B cell (primary cell): Measurements from ENCODE around the gene COTL1. TPM values are rescaled to one million over a fixed set of nuclear protein-coding genes. Genes with fewer than 3 reads are reported as not detected.

ENCODE experiments used
- ATAC-seq: fragments of 200-7000 bp; cut with Tn5 transposase; one replicate; pipeline ENCODE4 v1.10.0; 2021; ENCODE audit warnings: low read depth, mild to moderate bottlenecking, moderate number of reproducible peaks, moderate library complexity
- CTCF ChIA-PET: fragments of 350-600 bp; sonication (Branson Sonifier 250); formaldehyde crosslinking; loops from one replicate; lab custom pipeline; 2021; ENCODE audit warnings: antibody characterized with exemption, inconsistent platforms; lab: Charles Lee
- POLR2A ChIA-PET: fragments of 350-600 bp; sonication (Branson Sonifier 250); formaldehyde crosslinking; loops from one replicate; lab custom pipeline; 2021; ENCODE audit warnings: antibody characterized with exemption; lab: Charles Lee
- DNase-seq: peaks from one replicate; pipeline ENCODE4 v3.0.0; 2013
- H2AFZ ChIP-seq: 2 replicates; pipeline ENCODE4 v1.6.1; 2012; ENCODE audit warnings: mild to moderate bottlenecking, low read depth, low read length; ENCODE audit not compliant: insufficient read depth, poor library complexity, severe bottlenecking
- H3K27ac ChIP-seq, 2 donors: 1 replicate in 1 of 2; 2 replicates in 1 of 2; pipeline ENCODE4 v1.5.1; 2012 to 2013; ENCODE audit warnings: low read length in 2 of 2, mild to moderate bottlenecking in 2 of 2, moderate library complexity in 1 of 2
- H3K27me3 ChIP-seq, 4 experiments: fragments of 200-600 bp in 1 of 4; sonication (generic) in 1 of 4; replicated peaks in 1 of 4; 1 replicate in 2 of 4; 2 replicates in 2 of 4; pipeline versions ENCODE4 v1.6.1 to v1.7.0; 2013 to 2016; ENCODE audit warnings: low read length in 3 of 4, mild to moderate bottlenecking in 2 of 4, mixed read lengths in 1 of 4, moderate library complexity in 1 of 4; ENCODE audit not compliant: insufficient read depth in 4 of 4, control insufficient read depth in 3 of 4; ENCODE audit errors: control extremely low read depth in 1 of 4
- H3K36me3 ChIP-seq, 2 experiments: replicated peaks in 1 of 2; 1 replicate in 1 of 2; 2 replicates in 1 of 2; pipeline versions ENCODE4 v1.6.1 to v1.7.1; 2013; ENCODE audit warnings: low read length in 1 of 2; ENCODE audit not compliant: insufficient read depth in 2 of 2, control insufficient read depth in 1 of 2; ENCODE audit errors: control extremely low read depth in 1 of 2, extremely low read depth in 1 of 2
- H3K4me1 ChIP-seq, 2 donors: fragments of 200-600 bp in 1 of 2; sonication (generic) in 1 of 2; 1 replicate in 1 of 2; 2 replicates in 1 of 2; pipeline versions ENCODE4 v1.5.1 to v1.6.1; 2013 to 2017; ENCODE audit warnings: low read length in 2 of 2; ENCODE audit not compliant: control insufficient read depth in 2 of 2, insufficient read depth in 2 of 2
- H3K4me2 ChIP-seq: replicated peaks from 2 replicates; pipeline ENCODE3; 2012; ENCODE audit warnings: mild to moderate bottlenecking, low read depth, low read length; ENCODE audit not compliant: poor library complexity, severe bottlenecking
- H3K4me3 ChIP-seq, 5 experiments: fragments of 200-600 bp in 1 of 5; sonication (generic) in 1 of 5; 1 replicate in 3 of 5; 2 replicates in 2 of 5; pipeline versions ENCODE4 v1.5.1 to v1.7.0; 2011 to 2016; ENCODE audit warnings: low read length in 4 of 5, mild to moderate bottlenecking in 4 of 5, low read depth in 2 of 5, control low read depth in 1 of 5, moderate library complexity in 1 of 5; ENCODE audit not compliant: insufficient read depth in 1 of 5; ENCODE audit errors: control extremely low read depth in 1 of 5, extremely low read depth in 1 of 5
- H3K79me2 ChIP-seq: fragments of 200-600 bp; sonication (generic); one replicate; pipeline ENCODE4 v1.6.0; 2016; ENCODE audit warnings: low read length; ENCODE audit not compliant: control insufficient read depth, insufficient read depth
- H3K9ac ChIP-seq: fragments of 200-600 bp; sonication (generic); 2 replicates; pipeline ENCODE4 v1.6.1; 2017; ENCODE audit warnings: mild to moderate bottlenecking, low read length, moderate library complexity
- H3K9me3 ChIP-seq, 3 donors: one replicate each; pipeline versions ENCODE4 v1.6.1 to v1.7.1; 2013; ENCODE audit warnings: low read length in 2 of 3; ENCODE audit not compliant: control insufficient read depth in 2 of 3, insufficient read depth in 1 of 3; ENCODE audit errors: control extremely low read depth in 1 of 3
- H4K20me1 ChIP-seq: 2 replicates; pipeline ENCODE4 v1.6.0; 2012; ENCODE audit warnings: mild to moderate bottlenecking, low read length; ENCODE audit not compliant: insufficient read depth, control insufficient read depth, poor library complexity, severe bottlenecking
- H3K27ac Mint-ChIP-seq: one replicate; pipeline ENCODE4 v1.8.0; 2021; ENCODE audit warnings: mixed read lengths
- H3K27me3 Mint-ChIP-seq: one replicate; pipeline ENCODE4 v1.8.0; 2021; ENCODE audit warnings: mixed read lengths
- H3K4me1 Mint-ChIP-seq: one replicate; pipeline ENCODE4 v1.8.0; 2021; ENCODE audit warnings: mixed read lengths
- H3K4me3 Mint-ChIP-seq: one replicate; pipeline ENCODE4 v1.8.0; 2021; ENCODE audit warnings: mixed read lengths
- H3K9me3 Mint-ChIP-seq: one replicate; pipeline ENCODE4 v1.8.0; 2022; ENCODE audit warnings: mixed read lengths; ENCODE audit not compliant: insufficient read depth
- EZH2 ChIP-seq: IDR thresholded peaks from 2 replicates; pipeline ENCODE4 v1.6.1; 2012; ENCODE audit warnings: borderline replicate concordance, low read depth, mild to moderate bottlenecking, moderate library complexity, low read length; ENCODE audit not compliant: insufficient read depth, poor library complexity, severe bottlenecking
- WGBS: methylation state at CpG from one replicate; pipeline ENCODE4 v1.1.5; 2013; ENCODE audit warnings: missing lambda C conversion rate; ENCODE audit not compliant: insufficient coverage; 5-methylcytosine and 5-hydroxymethylcytosine counted together
- intact Hi-C: fragments of 100-400 bp; cut with micrococcal nuclease; formaldehyde crosslinking; loops from one replicate; pipeline ENCODE4 v1.10.0; 2022
- polyA plus RNA-seq: library from polyadenylated mRNA; depleted of rRNA; stranded (reverse); fragments of >200 nt; gene quantifications from 2 replicates; pipeline ENCODE4 v1.2.3, GENCODE V29; 2012
- total RNA-seq, 2 donors: library from RNA; stranded (reverse); fragments of 120-200 nt in 1 of 2; gene quantifications; 1 replicate in 1 of 2; 2 replicates in 1 of 2; pipeline versions ENCODE4 v1.2.3 to v1.2.4, GENCODE V29; 2013 to 2022
- TF ChIP-seq, protein P1 (sequence below): fragments of 200-600 bp; IDR thresholded peaks from one replicate; pipeline ENCODE4 v1.8.0; 2022; ENCODE audit warnings: antibody characterized with exemption, mild to moderate bottlenecking

The COTL1 gene
- total and polyA plus RNA-seq, 2 donors (not counting 1 experiment from before 2014, with no cell fraction given) = 158 to 264 TPM

DNA sequence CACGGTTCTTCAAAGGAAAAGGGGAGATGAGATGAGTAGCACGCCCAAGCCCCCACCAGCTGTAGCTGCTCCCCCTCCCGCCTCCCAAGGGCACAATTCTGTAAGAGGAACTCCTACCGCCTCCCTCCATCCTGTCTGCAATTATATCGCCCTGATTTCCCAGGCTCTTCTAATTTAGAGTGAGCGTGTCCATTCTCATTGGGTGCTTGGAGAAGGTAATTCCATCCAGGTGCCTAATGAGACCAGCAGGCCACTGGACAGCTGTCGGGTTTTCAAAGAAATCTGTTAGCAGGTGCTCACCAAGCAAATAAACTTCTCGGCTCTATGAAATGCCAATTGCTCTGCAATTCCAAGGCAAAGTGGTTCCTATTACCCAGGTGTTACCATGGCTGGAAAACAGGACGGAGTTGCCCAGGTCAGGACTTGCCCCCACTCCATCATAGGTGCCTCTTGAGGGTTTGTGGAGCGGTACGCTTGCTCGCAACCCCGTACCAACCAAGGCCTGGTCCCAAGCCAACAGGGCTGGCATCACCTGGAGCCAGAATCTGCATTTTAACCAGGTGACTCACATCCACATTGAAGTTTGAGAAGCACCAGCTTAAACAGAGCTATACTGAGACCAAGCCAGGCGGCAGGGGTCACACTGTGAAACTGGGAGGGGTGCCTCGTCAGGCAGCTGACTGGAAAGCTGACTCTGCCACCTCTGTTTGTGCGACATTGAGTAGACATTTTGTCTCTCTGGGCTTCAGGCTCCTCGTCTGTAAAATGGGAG, 97.0 kb downstream of the COTL1 start:
- H3K79me2 ChIP-seq = no peaks in the 10 kb centered on the region
- no peaks in the 10 kb centered on the region for H4K20me1 ChIP-seq
- H3K27me3 ChIP-seq = no peaks in the 10 kb centered on the region
- H3K27ac ChIP-seq = no peak overlapping the region
- Mint-ChIP-seq H3K27me3 (no peaks in the 10 kb centered on the region), H3K27ac (no peak overlapping the region), H3K9me3 (no peaks in the 10 kb centered on the region), H3K4me1 (peaks cover 1% of the 10 kb centered on the region), H3K4me3 (no peak overlapping the region)
- 67% methylated on average over 13 of the region's 17 CpGs for WGBS
- H3K4me3 ChIP-seq = no peak overlapping the region
- TF ChIP-seq, protein P1, sequence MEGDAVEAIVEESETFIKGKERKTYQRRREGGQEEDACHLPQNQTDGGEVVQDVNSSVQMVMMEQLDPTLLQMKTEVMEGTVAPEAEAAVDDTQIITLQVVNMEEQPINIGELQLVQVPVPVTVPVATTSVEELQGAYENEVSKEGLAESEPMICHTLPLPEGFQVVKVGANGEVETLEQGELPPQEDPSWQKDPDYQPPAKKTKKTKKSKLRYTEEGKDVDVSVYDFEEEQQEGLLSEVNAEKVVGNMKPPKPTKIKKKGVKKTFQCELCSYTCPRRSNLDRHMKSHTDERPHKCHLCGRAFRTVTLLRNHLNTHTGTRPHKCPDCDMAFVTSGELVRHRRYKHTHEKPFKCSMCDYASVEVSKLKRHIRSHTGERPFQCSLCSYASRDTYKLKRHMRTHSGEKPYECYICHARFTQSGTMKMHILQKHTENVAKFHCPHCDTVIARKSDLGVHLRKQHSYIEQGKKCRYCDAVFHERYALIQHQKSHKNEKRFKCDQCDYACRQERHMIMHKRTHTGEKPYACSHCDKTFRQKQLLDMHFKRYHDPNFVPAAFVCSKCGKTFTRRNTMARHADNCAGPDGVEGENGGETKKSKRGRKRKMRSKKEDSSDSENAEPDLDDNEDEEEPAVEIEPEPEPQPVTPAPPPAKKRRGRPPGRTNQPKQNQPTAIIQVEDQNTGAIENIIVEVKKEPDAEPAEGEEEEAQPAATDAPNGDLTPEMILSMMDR = no peak
- no peak for TF ChIP-seq EZH2
- ChIA-PET CTCF (interaction anchor here (0.6 to 1.4 kb wide), 4 partner anchors 10 to 152 kb away, joined by 3 to 4 read pairs (median 3); no protein-coding TSS in a partner anchor), POLR2A (no interaction called here)
- ATAC-seq (no peak), DNase-seq (no peak)
- H3K4me1 ChIP-seq = no peaks in the 10 kb centered on the region
- intact Hi-C loops = no loop called here
- H3K9me3 ChIP-seq = peaks cover 0 to 5% (median 0%) of the 10 kb centered on the region in 3 donors
- no peak overlapping the region for H3K4me2 ChIP-seq
- H2AFZ ChIP-seq = no peak overlapping the region
- no peaks in the 10 kb centered on the region for H3K36me3 ChIP-seq
- H3K9ac ChIP-seq = no peak overlapping the region

DNA sequence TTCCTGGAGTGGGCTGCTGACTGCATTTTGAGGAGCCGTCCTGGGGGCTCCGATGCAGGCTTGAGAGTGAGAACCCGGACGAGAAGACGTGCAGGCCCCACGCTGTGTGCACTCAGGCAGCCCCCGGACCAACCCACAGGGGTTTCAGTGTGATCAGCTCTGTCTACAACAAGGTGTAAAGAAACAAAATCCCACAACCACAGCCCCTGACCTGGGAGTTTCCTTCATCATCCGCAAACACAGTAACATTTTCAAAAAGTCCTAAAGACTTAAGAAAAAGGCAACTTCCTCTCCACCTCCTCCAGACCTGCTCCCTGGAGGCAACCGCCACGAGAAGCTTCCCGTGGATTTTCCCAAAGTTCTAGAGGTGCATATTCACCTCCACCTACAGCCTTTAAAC, 98.0 kb downstream of the COTL1 start:
- no peaks in the 10 kb centered on the region for H3K9me3 Mint-ChIP-seq
- POLR2A ChIA-PET = no interaction called here
- no peak overlapping the region for H3K27ac Mint-ChIP-seq
- Histone ChIP-seq H4K20me1 (no peaks in the 10 kb centered on the region), H3K27ac (no peak overlapping the region), H3K4me2 (no peak overlapping the region), H3K36me3 (no peaks in the 10 kb centered on the region), H3K9me3 (peaks cover 0 to 8% (median 0%) of the 10 kb centered on the region in 3 donors), H3K4me3 (no peak overlapping the region), H2AFZ (no peak overlapping the region), H3K27me3 (no peaks in the 10 kb centered on the region), H3K4me1 (peaks cover 5 to 8% of the 10 kb centered on the region in 2 donors), H3K9ac (no peak overlapping the region), H3K79me2 (no peaks in the 10 kb centered on the region)
- intact Hi-C loops = no loop called here
- no peaks in the 10 kb centered on the region for H3K27me3 Mint-ChIP-seq
- 70% methylated on average over 10 of the region's 11 CpGs for WGBS
- ATAC-seq (no peak), DNase-seq (no peak)
- CTCF ChIA-PET = interaction anchor here (0.6 to 1.4 kb wide), 3 partner anchors 9 to 852 kb away, joined by 3 to 4 read pairs (median 3); no protein-coding TSS in a partner anchor
- peaks cover 7% of the 10 kb centered on the region for H3K4me1 Mint-ChIP-seq
- no peak for TF ChIP-seq EZH2
- TF ChIP-seq, protein P1 = no peak
- no peak overlapping the region for H3K4me3 Mint-ChIP-seq
